K562 (cell line): ENCODE results near the gene OR52J3. TPM values are rescaled to one million over a fixed set of nuclear protein-coding genes. Genes with fewer than 3 reads are reported as not detected.

Source experiments
- ERF ChIP-seq: fragments of 450-650 bp; formaldehyde crosslinking; IDR thresholded peaks from 2 replicates; pipeline ENCODE4 v1.4.0; 2020; ENCODE audit warnings: mild to moderate bottlenecking, mixed read lengths
- ESRRA ChIP-seq: fragments of 450-650 bp; IDR thresholded peaks from 2 replicates; pipeline ENCODE4 v1.6.1; 2014; ENCODE audit warnings: low read depth, mild to moderate bottlenecking, moderate library complexity, borderline replicate concordance
- ETV1 ChIP-seq: fragments of 450-650 bp; conservative IDR thresholded peaks from 2 replicates; pipeline ENCODE4 v1.6.1; 2016; ENCODE audit warnings: missing genetic modification characterization, control low read depth, low read depth, missing compliant biosample characterization
- FOXA1 ChIP-seq: fragments of 450-650 bp; IDR thresholded peaks from 2 replicates; pipeline ENCODE4 v1.6.1; 2016; ENCODE audit warnings: mild to moderate bottlenecking, borderline replicate concordance
- GTF3C2 ChIP-seq: IDR thresholded peaks from 3 replicates; pipeline ENCODE4 v1.6.1; 2011; ENCODE audit warnings: borderline replicate concordance, mild to moderate bottlenecking, moderate library complexity; ENCODE audit not compliant: insufficient read length; ENCODE audit errors: extremely low read depth
- MAFF ChIP-seq: IDR thresholded peaks from 2 replicates; pipeline ENCODE4 v1.6.1; 2012; ENCODE audit warnings: low read length, improper control_type of control experiment
- WHSC1 ChIP-seq: IDR thresholded peaks from one replicate; pipeline ENCODE4 v1.6.1; 2012; ENCODE audit warnings: low read length, control low read depth, inconsistent platforms
- ZBTB5 ChIP-seq: fragments of 450-650 bp; IDR thresholded peaks from 2 replicates; pipeline ENCODE4 v1.6.1; 2017; ENCODE audit warnings: antibody characterized with exemption
- ZBTB7A ChIP-seq: IDR thresholded peaks from 2 replicates; pipeline ENCODE4 v1.6.1; 2011; ENCODE audit warnings: low read depth, mild to moderate bottlenecking, low read length, moderate library complexity, borderline replicate concordance; ENCODE audit not compliant: control insufficient read depth
- polyA plus RNA-seq, 8 experiments: library from polyadenylated mRNA; depleted of rRNA in 4 of 8; stranded (reverse) in 5 of 8; unstranded in 3 of 8; fragments of >200 nt; fragmentation: Nextera tagmentation in 2 of 8; fragmentation: Illumina TruSeq in 1 of 8; extraction: Ambion mirVana in 2 of 8; extraction: Trizol in 1 of 8; gene quantifications; 2 replicates each; pipeline versions ENCODE4 v1.2.1 to v1.2.3, GENCODE V29; 2011 to 2014; ENCODE audit warnings: inconsistent platforms in 1 of 8, missing spikeins in 1 of 8
- total RNA-seq, 7 experiments: library from RNA; depleted of rRNA in 6 of 7; stranded (reverse); fragments of >200 nt in 6 of 7; fragmentation: Illumina TruSeq in 2 of 7; extraction: Trizol in 2 of 7; gene quantifications; 2 replicates each; pipeline versions ENCODE4 v1.2.1 to v1.2.3, GENCODE V29; 2011 to 2021; ENCODE audit warnings: low replicate concordance in 1 of 7
- TF ChIP-seq, protein P1 (sequence below): fragments of 250-450 bp; sonication (Bioruptor Pico); IDR thresholded peaks from 2 replicates; pipeline ENCODE4 v1.4.0; 2020; ENCODE audit warnings: mild to moderate bottlenecking, moderate library complexity, borderline replicate concordance

OR52J3 gene
- total and polyA plus RNA-seq, 9 of the 15 experiments (the other 6 are each of a cell fraction or from before 2014, with no cell fraction given): not detected

DNA sequence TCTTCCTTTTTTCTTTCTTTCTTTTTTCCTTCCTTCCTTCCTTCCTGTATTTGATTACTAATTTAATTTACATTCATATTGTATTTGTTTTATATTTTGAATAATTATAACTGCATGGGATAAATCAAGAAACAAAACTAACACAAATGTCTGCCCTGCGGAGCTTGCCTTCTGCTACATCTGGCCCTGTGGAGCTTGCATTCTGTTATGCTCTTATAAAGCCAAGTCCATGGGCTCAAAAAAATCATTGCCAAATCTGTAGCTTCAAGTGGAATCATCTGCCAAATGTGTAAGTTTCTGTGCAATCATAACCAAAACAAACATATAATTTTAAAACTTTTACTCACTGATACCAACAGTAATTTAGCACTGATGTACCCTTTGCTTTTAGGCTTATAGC is 8.0 kb upstream of the OR52J3 start (continued):
- TF ChIP-seq GTF3C2 (no peak), ETV1 (no peak), FOXA1 (no peak), ZBTB5 (no peak), ERF (CRISPR knock-in tag) (no peak), WHSC1 (no peak), MAFF (no peak), ESRRA (no peak), ZBTB7A (no peak)
- TF ChIP-seq, protein P1, sequence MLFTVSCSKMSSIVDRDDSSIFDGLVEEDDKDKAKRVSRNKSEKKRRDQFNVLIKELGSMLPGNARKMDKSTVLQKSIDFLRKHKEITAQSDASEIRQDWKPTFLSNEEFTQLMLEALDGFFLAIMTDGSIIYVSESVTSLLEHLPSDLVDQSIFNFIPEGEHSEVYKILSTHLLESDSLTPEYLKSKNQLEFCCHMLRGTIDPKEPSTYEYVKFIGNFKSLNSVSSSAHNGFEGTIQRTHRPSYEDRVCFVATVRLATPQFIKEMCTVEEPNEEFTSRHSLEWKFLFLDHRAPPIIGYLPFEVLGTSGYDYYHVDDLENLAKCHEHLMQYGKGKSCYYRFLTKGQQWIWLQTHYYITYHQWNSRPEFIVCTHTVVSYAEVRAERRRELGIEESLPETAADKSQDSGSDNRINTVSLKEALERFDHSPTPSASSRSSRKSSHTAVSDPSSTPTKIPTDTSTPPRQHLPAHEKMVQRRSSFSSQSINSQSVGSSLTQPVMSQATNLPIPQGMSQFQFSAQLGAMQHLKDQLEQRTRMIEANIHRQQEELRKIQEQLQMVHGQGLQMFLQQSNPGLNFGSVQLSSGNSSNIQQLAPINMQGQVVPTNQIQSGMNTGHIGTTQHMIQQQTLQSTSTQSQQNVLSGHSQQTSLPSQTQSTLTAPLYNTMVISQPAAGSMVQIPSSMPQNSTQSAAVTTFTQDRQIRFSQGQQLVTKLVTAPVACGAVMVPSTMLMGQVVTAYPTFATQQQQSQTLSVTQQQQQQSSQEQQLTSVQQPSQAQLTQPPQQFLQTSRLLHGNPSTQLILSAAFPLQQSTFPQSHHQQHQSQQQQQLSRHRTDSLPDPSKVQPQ: no peak
